Body of pancreas (tissue), 4 donors: ENCODE data around the gene NOL4L.
A peak's percentile ranks its signal among the peaks of the same experiment; 100 is the strongest.

Experiments used
- CTCF ChIP-seq, 7 experiments: fragments of 450-650 bp in 4 of 7; fragments of 200-600 bp in 3 of 7; sonication (generic) in 3 of 7; IDR thresholded peaks; one replicate each; pipeline ENCODE4 v1.5.1; 2016 to 2019; ENCODE audit warnings: antibody characterized with exemption in 7 of 7
- POLR2A ChIP-seq, 3 donors: fragments of 450-650 bp; IDR thresholded peaks; one replicate each; pipeline ENCODE4 v1.6.1; 2016; ENCODE audit warnings: antibody characterized with exemption in 3 of 3, mild to moderate bottlenecking in 2 of 3

- TF ChIP-seq CTCF (IDR thresholded peaks at IDR 0.05) (peak in 3 of 7 experiments; percentile 6 to 34 (median 23)), POLR2A (IDR thresholded peaks at IDR 0.05) (peak; percentile 45 to 68 (median 65))
Measured at GRCh38 chr20:32483351-32484224, 101.5 kb downstream of the NOL4L start.
